Loucy (cell line): ENCODE results near the gene ATP1A1.

Experiments used
- EZH2phosphoT487 ChIP-seq: fragments of 200-600 bp; IDR thresholded peaks from 2 replicates; pipeline ENCODE4 v1.6.1; 2018; ENCODE audit warnings: antibody characterized with exemption, mild to moderate bottlenecking, moderate library complexity, borderline replicate concordance
- TF ChIP-seq, protein P1 (sequence below): fragments of 200-600 bp; sonication (generic); conservative IDR thresholded peaks from 2 replicates; pipeline ENCODE4 v1.5.1; 2014; ENCODE audit warnings: mild to moderate bottlenecking, antibody characterized with exemption, low read length

DNA sequence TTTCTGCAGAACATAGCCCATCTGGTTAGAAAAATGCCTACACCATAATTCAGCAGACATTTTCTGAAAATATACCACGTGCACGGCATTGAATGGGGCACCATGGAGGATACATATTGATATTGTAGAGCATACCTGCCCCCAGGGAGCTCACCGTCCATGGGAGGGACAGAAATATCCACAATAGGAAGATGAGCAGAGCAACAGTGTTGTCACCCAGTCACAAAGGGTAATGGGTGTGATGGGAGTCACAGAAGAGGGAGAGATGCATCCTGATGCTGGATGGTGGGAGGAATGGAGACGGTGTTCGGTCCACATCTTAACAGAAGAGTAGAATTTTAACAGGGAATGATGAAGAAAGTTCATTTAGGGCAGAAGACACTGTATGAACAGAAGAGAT, 51.4 kb downstream of the ATP1A1 start:
- TF ChIP-seq, protein P1, sequence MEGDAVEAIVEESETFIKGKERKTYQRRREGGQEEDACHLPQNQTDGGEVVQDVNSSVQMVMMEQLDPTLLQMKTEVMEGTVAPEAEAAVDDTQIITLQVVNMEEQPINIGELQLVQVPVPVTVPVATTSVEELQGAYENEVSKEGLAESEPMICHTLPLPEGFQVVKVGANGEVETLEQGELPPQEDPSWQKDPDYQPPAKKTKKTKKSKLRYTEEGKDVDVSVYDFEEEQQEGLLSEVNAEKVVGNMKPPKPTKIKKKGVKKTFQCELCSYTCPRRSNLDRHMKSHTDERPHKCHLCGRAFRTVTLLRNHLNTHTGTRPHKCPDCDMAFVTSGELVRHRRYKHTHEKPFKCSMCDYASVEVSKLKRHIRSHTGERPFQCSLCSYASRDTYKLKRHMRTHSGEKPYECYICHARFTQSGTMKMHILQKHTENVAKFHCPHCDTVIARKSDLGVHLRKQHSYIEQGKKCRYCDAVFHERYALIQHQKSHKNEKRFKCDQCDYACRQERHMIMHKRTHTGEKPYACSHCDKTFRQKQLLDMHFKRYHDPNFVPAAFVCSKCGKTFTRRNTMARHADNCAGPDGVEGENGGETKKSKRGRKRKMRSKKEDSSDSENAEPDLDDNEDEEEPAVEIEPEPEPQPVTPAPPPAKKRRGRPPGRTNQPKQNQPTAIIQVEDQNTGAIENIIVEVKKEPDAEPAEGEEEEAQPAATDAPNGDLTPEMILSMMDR = no peak
- TF ChIP-seq EZH2phosphoT487 = no peak
